Epidermal melanocyte (primary cell): Measurements from ENCODE around the gene TADA1.
"Not testable (repeated sequence)": the region's sequence is repeated elsewhere in the genome, so short reads cannot be mapped to it uniquely, and the experiment has no call there.

Experiments used
- DNase-seq: peaks from one replicate; pipeline ENCODE4 v3.0.0; 2011; ENCODE audit warnings: low spot score; ENCODE audit not compliant: insufficient read length

TADA1 gene

DNA sequence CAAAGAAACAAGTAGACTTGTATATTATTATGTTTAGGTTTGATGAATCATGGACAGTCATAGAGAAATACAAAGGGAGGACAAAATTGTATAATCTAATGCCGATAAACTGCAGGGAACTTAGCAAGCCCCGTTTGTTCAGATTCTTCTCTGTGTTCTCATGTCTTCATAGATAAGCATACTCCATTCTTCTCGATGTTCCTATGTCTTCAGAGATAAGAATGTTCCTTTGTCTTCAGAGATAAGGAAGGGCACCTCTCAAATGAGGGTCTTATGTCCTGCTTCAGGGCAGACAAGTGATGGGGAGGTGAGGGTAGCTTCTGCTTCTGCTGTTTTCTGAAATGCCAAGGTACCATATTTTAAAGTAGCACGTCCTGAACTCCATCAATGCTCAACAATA is 19.7 kb upstream of the TADA1 start:
- no peak for DNase-seq

DNA sequence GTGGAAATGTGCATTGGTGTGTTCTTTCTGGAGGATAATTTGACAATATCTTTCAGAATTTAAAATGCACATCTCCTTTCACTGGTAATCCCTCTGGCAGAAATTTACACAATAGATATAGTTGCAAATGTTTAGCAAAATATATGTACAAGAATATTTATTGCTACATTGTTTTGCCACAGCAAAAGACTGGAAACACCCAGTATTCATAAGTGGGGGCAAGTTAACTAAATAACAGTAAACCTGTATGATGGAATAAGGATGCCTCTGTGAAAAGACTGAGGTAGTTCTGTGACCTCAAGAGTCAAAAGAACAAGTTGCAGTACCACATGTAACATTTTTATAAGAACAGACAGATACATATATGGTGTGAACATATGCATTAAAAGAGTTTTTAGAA is 13.7 kb upstream of the TADA1 start:
- DNase-seq = no peak

DNA sequence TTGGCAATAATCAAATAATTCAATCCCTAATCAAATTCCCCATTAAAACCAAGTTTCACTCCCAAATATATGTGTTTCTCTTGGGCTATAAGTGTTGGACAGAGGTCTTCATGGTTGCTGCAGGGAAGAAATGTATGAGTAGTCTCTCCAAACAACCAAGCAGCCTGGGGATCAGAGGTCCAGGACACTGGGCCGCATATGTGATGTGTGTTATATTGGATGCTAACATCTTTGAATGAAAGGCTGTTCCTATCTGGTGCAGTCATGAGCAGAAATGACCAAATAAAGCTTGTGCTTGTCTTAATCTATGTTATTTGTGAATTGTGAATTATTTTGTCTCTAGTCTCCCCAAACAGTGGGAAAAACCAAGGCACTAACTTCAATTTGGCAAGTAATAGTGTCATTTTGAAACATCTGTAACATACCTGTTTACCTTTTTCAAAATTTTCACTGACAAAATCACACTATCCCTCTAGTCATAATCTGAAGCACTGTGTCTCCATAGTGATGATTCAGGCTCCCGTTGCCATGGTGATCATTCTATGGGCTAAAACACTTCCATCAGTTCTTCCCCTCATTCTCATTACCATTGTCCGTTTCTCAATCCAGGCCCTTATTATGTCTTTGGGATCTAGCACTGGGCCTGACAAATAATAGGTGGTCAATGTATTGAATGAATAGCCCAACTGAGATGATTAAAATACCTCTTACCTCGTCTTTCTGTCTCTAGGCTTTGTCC is 12.5 kb upstream of the TADA1 start:
- no peak for DNase-seq

DNA sequence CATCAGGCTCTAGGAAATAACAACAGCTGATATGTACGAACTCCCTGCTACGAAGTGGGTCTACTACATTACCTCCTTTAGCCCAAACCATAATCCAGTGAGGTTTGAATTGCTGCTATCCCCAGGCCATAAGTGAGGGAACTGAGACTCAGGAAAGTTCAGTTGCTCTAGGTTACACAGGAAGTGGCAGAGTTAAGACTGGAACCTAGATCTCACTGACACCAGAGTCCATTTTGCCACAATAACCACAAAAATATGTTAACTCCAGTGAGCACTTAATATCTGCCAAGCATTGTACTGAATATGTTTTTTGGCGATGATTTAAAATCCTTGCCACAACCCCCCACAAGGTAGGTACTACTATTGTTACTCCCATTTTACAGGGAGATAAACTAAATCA is 8.9 kb upstream of the TADA1 start:
- DNase-seq = no peak

DNA sequence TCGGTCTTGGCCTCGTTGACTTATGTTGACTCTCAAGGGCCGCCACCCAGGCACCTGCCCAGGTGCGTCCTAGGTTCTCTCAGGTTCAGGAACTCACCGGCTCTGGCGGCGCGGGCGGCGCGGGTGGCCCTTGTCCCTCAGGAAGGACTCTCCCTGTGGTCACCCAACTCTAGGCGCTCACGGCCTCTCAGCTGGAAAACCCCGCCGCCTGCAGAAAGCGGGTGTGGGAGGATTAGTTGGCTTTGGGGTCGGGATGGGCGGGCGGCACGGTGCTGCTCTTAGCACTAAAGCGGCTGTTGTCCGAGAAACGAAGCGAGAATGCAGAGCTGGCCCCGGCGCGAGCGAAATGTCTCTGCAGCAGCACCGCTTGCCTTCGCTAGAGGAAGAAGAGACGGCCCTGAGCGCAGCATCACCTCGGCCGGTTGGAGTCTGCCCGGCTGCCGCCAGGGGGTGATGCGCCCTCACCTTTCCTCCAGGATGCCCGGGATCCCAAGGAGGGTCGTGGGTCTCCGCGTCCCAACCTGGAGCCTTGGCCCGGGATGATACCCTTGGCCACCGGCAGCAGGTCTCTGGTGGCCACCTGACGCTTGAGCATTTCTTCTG is 8.1 kb upstream of the TADA1 start:
- DNase-seq = no peak

DNA sequence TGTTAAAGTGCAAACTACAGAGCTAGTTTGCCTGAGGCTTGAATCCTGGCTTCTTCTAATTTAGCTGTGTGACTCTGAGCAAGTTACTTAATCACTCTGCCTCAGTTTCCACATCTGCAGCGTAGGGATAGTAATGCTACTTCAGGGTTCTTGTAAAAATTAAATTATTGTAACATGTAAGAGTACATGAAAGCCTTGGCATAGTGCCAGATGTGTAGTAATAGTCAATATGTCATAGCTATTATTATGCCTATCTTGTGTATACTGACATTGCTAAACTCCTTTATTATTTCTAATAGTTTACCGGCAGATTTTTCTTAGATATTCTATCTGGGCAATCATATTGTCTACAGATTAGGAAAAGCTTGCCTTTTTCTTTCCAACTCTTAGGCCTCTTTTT is 6.8 kb upstream of the TADA1 start:
- no peak for DNase-seq

DNA sequence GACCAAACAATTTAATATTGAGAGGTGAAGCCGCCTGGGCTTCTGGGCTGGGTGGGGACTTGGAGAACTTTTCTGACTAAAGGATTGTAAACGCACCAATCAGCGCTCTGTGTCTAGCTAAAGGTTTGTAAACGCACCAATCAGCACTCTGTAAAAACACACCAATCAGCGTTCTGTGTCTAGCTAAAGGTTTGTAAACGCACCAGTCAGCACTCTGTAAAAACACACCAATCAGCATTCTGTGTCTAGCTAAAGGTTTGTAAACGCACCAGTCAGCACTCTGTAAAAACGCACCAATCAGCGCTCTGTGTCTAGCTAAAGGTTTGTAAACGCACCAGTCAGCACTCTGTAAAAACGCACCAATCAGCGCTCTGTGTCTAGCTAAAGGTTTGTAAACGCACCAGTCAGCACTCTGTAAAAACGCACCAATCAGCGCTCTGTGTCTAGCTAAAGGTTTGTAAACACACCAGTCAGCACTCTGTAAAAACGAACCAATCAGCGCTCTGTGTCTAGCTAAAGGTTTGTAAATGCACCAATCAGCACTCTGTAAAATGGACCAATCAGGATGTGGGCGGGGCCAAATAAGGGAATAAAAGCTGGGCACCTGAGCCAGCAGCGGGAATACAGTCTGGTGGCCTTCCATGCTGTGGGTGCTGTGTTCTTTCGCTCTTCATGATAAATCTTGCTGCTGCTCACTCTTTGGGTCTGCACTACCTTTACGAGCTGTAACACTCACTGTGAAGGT is 2.3 kb upstream of the TADA1 start:
- not testable (repeated sequence) for DNase-seq

DNA sequence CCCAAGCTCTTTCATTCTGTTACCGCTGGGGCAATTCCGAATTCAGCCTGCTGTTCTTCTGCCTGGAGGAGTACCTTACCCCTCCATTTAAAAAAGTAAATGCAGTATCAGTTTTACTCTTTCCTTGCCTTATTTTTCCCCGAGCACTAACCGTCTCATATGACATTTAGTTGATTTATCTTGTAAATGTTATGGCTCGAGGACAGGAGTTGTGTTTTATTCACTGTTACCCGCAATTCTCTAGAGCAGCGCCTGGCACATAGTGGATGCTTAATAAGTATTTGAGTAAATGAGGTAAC is 425 bp upstream of the TADA1 start:
- no peak for DNase-seq

DNA sequence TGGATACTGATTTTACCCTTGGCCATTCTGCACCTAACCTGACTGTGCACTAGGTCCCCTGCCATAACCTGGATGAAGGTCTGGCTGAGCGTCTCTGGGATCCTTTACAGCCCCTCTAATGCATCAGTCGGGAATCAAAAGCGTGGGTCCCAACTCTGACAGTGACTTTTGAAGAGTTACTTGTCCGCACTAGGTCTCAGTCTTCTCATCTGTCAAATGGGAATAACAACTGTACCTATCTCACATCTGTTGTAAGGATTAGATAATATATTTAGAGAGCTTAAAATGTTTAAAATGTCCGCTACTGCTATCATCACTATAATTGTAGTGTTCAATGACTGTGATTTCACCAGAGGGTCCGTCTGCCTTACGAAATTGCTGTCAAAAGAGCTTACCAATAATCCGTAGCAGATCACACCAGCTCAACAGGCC is 746 bp downstream of the TADA1 start:
- no peak for DNase-seq

DNA sequence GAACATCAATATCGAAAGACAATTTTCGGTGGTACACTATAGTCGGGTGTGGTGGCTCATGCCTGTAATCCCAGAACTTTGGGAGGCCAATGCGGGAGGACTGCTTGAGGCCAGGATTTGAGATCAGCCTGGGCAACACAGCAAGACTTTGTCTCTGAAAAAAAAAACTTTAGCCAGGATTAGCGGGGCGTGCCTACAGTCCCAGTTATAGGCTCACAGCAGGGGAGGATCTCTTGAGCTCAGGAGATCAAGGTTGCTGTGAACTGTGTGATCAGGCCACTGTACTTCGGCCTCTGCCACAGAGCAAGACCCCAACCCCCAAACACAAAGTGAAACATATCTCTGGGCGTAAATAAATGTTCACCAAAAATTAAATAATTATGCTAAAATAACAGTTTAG is 1.6 kb downstream of the TADA1 start:
- DNase-seq = no peak

DNA sequence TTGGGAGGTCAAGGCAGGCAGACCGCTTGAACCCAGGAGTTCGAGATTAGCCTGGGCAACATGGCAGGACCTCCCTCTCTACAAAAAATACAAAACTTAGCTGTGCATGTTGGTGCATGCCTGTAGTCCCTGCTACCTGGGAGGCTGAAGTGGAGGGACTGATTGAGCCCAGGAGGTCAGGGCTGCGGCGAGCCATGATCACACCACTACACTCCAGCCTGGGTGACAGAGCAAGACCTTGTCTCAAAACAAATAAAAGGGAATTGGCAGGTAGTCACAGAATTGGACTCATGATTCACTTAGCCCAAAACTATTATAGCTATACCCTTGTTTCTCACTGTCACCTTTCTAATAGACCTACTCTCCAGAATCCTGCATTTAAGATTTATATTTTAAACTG is 5.5 kb downstream of the TADA1 start:
- DNase-seq = no peak

DNA sequence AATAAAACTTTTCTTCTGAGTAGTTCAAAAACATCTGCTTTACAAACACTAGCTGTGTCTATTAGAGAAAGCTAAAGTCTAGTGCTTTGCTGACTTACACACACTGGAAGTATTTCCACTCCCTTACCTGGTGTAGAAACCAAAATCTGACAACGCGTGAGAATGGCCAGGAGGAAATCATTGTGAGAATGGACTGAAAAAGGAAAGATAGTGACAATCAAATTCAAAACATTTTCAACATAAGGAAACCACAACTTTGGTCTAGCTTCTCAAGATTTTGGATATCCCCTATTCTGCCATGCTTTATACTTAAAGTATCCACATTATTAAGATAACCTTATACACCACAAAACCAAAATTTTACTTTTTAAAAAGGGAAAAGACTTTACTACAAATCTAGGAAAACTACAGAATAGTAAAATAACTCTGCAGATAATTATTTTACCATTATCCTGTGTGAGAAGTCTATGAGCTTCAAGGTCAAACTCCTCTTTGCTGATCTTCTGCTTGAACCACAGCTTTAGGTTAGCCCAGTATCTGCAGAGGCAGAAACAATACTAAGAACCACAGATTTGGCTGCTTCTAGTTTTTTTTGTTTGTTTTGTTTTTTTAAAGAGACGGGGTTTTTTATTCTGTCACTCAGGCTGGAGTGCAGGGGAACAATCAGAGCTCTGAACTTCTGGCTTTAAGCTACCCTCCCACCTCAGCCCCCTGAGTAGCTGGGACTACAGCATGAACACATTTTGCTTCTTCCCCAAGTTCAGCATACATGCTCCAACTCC is 6.6 kb downstream of the TADA1 start:
- DNase-seq = no peak

DNA sequence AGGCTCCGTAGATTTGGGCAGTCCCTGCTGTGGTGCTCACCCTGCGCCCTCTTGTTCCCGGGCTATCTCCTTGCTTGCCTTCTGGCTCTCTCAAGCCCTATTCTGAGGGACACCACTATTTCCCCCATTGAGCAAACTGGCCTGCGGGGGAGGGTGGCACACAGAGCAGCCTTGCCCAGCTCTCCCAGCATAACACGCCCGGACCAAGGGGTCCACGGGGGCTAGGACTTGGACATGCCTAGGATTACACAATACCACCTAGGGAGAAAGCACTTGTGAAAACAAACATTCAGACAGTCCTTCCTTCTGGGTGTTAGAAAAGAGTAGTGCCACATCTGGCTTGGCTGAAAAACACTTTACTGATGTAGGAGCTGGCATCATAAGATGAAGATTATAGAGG is 7.4 kb downstream of the TADA1 start:
- DNase-seq = no peak

DNA sequence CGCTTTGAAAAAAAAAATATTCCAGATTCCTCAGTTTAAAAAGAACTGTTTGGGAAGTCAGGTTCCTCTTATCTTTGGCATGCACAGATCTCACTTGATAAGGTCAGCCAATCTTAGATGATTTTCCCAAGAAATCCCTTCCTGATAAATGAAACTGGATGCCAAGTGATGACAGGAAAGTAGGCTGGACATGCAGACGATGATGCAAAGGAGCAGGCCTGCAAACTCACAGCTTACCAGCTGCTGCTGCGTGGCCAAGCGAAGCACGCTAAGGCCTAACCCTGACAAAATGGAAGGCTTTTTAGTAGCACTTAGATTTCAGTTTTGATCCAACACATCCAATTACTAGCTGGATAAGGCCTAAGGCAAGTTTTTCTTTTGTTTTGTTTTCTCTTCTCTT is 10.1 kb downstream of the TADA1 start:
- DNase-seq = no peak

DNA sequence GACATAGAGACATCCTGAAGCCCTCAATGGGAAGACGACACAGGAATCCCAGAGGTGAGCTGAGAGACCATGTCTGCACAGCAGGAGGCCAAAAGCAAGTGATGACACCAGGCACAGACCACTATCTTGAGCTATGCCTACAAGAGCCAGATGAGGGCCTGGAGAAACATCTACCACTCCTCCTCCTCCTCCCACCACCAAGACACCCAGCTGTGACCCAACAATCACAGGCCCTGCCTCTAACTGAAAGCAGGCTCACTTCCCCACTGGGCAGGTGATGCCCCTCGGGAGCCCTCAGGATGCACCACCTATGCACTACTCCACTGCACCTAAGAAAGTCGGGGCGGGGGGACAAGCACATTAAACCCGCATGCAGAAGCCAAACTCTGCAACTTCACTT is 16.5 kb downstream of the TADA1 start:
- no peak for DNase-seq

DNA sequence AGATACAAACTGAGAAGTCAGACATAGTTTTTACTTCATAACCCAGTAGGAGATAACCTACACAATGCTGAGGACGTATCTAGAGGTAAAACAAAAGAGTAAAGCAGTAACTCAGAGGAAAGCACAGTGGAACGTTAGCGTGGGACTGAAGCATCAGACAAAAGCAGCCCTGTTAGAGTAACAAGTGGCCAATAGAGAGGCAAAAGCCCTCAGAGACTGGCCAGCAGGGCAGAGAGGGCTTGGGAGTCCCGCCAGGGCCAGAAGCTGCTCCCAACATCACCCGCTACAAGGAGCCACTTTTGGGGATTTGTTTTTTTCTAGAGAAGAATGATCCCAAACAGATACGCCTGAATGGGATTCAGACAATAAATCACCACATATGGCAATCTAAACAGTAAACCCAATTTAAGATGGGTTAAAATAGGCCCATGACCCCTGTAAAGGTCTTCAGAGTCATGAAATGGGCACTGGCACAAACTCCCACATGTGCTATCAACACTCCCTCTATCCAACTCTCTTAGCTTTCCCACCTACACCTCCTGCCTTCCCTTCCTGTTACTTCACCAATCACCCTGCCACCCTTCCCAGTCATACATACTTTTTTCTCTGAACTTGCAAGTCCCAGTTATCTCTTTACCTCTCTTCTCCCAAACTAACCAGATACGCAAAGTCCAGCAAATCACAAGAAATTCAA is 17.2 kb downstream of the TADA1 start:
- DNase-seq = no peak

DNA sequence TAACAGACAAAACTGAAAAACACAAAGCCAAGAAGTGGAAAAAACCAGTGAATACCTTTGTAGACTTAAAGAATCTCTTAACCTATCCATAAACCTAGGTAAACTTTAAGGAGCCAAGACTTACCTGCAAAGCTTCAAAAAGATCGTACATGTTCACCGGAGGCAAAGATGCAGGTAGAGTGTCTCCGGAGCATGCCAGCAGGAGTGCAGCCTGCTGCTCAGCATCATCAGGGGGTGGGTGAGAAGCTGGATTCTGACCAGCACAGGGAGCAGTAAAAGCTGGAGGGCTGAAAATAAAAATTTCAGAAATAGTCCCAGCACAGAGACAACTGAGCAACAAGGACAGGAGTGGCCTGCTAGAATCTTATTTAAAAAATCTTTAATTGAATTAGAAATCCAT is 18.1 kb downstream of the TADA1 start:
- DNase-seq = no peak

DNA sequence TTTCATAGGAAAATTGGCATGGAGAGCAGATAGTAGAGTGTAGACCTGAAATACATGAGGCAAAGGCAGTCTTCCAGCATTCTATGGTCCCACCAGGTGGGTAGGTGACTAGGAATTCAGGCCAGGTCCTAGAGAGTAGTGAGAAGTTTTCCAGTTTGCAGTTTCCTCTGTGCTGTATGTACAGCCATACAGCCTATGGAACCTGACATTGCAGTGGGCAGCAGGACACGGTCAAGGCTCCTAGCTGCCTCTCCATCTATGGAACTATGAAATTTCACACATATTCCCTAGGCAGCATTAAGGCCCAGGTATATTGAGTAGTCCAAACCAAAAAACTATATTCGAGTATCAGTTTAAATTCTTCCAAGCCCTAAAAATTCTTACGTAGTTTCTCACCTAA is 20.5 kb downstream of the TADA1 start:
- no peak for DNase-seq

DNA sequence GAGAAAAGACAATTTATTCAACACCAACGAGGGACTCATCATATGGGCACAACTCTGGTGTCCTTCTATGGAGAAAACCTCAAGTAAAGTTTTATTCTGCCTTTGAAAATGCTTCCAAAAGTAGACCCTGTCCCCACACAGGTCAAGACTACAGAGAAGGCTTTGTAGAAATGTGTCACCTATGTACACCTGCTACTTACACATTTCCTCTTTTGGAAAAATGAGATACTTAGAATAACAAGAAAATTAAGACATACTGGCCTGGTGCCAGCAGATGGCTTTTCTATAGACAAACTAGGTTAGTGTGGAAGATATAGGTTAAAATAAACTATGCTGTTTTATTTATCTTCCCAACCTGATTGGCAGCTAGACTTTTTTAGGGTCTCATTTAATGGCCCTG is 23.1 kb downstream of the TADA1 start:
- DNase-seq = no peak

DNA sequence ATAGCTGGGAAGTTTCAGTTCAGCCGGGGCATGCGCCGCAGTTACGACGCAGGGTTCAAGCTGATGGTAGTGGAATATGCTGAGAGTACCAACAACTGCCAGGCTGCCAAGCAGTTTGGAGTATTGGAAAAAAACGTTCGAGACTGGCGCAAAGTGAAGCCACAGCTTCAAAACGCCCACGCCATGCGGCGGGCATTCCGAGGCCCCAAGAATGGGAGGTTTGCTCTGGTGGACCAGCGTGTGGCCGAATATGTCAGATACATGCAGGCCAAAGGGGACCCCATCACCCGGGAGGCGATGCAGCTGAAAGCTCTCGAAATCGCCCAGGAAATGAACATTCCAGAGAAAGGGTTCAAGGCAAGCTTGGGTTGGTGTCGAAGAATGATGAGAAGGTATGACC is 26.9 kb downstream of the TADA1 start:
- DNase-seq = no peak

DNA sequence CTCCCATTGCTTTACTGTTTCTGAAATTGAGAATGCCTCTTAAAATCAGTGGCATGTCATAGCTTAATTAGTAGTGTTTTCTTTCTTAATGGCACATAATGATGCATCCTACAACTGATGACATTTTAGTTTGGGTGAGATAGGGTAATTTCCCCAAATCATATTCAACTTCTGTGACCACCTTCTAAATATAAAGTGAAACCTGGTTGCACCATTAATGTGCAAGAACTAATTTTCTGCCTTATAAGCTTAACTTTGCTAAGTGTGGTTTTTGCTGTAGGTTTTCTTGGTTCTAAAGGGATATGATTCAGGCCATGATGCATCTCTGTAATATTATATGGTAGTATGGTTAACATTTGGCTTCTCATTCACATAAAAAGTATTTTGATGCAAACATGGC is 27.9 kb downstream of the TADA1 start:
- no peak for DNase-seq

DNA sequence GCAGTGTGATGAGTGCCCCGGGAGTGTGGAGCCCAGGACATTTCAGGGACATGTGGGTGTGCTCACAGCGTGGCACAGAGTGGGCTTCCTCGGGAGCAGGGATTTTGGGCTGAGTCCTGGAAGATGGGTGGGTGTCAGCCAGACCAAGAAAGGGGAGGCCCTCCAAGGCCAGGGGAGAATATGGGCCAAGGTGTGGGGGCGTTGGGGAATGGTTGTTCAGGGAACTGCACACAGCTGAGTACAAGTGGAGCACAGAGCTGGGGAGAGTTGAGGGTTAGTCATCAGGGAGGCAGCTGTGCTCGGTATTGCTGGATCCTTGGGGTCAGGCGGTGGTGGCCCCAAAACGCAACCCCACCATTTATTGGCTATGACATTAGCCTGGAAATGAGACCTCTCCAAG is 31.3 kb downstream of the TADA1 start:
- no peak for DNase-seq
